ENCODE results near the gene COX4I1.

COX4I1 gene

DNA sequence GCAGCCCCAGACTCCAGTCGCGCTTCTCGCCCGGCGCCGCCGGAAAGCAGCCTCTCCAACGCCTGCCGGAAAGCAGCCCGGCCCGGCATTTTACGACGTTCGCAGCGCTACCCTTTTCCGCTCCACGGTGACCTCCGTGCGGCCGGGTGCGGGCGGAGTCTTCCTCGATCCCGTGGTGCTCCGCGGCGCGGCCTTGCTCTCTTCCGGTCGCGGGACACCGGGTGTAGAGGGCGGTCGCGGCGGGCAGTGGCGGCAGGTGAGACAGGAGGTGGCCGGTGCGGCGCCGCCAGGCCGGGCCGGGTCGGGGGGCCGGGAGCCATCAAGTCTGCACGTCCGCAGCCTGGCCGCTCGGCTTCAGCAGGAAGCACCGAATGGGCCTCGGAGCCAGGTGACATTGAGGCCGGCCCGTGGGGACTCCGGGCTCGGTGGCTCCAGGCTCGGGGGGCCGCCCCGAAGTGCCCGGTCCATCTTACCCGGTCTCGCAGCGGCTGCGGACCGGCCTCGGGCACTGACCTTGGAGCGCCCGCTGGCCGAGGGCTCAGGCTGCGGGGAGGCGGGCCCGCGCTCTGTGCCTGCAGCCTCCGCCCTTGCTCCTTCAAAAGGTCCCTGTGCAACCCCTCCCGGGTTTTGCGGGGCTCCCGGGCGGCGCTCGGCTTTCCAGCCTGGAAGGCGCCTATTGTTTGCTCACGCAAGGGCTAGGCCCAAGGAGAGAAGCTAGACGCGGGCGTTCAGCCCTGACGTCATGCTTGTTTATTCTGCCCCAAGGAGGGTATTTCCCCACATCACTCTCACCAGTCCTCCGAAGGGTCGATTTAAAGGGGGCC is at the start of gene COX4I1, which contains the start of gene EMC8:
TSS of gene COX4I1 (plus strand) at position 199 of the 824 bp plus-strand sequence. CDS start 1,511 bp downstream, outside the sequence.
TSS of gene EMC8 (minus strand) at position 48 of the 824 bp plus-strand sequence. CDS start 249 bp downstream, outside the sequence.
- DNase-seq: peak; percentile 94 to 97

DNA sequence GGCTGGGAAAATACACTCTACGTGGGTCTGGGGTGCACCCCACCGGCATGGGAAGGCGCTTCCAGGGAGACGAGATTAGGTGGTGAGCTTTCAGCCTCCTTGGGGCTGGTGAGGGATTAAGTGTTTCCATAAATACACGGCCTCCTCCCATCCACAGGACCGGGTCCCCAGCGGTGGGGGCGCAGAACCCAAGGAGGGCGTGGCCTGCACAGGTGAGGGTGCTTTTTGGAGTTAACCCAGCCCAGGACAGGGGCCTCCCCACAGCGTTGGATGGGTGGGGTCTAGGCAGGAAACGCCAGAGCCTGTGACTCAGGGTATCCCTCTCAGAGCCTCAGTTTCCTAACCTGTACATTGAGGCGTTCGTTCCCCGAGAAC is 49.7 kb upstream of the COX4I1 start:
- DNase-seq: no peak

DNA sequence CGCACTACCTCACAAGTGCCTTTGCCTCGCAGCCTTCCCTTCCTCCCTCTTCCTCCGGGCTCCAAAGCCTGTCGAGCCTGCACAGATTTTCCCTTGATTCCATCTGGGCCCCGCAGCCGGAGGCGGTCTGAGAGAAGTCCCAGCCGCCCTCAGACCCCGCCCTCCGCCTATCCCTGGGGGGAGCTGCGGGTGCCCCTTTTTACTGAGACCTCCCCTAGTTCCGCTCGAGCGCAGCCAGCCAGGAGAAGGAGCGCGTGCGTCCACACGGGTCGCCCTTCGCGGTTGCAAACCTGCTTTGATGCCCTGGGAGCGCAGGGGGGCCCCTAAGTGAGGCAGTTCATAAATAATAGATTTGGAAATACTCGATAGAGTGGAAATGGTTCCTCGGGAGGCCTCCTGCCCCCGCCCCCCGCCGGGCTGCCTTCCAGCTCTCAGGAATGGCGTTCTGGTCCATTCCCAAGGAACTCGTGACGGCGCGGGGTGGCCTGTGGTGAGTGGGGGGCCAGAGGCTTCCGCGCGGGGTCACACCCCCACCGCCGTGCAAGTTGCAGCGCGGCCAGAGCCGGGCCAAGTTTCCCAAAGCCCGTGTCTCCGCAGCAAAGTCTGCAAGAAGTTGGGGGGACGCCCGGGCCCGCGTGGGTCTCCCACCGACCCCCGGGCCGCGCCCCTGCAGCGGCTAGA is 49.2 kb upstream of the COX4I1 start:
- DNase-seq: peak in 1 of 2 donors; percentile 24

GRCh38 chr16:85750827-85751697 is 48.4 kb upstream of the COX4I1 start, which contains the start of gene C16orf74:
TSS of gene C16orf74 (minus strand) at chr16:85751096. CDS start at chr16:85735217, 15,879 bp downstream.
- DNase-seq: peak in 1 of 2 donors; percentile 39

DNA sequence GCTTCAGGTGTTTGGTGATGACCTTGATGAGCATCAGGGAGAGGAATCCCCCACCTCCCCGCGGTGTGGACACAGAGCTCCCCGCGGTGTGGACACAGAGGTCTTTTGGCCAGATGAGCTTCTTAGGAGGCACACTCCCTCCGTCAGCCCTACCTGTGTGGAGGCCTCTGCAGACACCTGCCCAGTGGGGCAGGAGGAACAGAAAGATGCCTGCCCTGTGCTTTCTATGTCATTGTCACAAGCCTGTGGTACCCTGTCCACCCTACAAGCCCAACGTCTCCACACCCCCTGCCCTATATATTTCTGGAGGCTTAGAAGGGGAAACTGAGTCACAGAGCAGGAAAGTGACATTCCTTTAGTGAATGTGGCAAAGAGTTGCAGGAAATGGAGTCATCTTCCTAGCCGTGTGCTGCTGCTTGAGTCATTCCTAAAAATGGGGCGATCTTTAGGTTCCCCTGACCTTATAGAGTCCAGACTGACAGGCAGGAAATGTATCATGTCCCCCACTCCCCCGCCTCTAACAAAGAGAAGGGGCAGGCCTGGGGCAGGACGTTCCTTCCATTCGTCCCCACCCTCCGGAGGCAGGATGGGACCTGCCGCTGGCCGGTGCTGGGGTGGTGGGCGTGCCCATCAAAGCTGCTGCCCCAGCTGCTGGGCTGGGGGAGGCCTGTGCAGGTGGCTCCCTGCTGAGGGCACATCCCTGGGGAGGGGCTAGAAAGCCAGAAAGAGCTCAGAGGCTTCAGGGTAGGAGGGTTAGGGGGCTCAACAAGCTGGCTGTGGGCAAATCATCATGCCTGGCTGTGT is 47.6 kb upstream of the COX4I1 start:
- no peak for DNase-seq

- DNase-seq: no peak
Measured at GRCh38 chr16:85752511-85753420, 46.7 kb upstream of the COX4I1 start.

DNA sequence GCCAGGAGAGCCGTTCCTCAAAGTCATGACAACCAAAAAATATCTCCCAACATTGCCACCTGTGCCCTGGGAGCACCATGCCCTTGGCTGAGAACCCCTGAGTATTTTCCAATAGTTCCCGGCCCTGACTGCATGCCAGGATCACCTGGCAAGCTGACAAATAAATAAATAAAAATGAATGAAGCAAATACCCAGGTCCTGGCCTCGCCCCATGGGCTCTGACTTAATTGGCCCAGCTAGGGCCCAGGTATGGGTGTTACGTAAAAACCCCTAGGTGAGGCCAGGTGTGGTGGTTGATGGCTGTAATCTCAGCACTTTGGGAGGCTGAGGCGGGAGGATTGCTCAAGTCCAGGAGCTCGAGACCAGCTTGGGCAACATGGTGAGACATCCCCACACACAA is 45.9 kb upstream of the COX4I1 start:
- DNase-seq: no peak

DNA sequence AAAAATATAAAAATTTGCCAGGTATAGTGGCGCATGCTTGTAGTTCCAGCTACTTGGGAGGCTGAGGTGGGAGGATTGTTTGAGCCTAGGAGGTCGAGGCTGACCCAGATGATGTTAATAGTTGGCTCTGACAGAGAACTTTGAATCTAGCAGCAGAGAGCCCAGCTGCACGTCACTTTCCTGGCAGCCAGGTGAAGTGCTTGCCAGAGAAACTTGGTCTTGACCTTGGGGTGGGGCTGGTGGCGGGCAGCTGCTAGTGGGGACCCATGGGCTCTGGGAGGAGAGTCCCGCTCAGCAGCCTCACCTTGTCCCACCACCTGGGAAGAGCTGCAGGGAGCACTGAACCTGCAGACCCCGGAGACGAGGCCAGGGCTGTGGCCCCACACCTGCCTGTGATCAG is 45.5 kb upstream of the COX4I1 start:
- no peak for DNase-seq

DNA sequence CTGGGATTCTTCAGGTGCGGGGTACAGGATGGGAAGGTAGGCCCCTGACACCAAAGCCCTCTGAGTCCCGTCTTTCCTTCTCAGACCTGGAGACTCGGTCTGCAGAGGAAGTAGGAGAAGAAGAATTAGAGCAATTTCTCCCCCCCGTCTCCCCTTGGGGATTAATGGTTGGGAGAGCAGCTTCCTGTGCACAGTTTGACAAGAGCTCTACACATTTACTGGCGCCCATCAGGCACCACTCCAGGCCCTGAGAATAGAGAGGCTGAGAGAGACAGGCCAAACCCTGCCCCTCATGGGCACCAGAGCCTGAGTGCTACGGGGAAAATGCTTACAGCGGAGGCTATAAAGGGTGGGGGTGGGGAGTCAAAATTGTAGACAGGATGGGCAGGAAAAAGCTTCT is 45.1 kb upstream of the COX4I1 start:
- no peak for DNase-seq

DNA sequence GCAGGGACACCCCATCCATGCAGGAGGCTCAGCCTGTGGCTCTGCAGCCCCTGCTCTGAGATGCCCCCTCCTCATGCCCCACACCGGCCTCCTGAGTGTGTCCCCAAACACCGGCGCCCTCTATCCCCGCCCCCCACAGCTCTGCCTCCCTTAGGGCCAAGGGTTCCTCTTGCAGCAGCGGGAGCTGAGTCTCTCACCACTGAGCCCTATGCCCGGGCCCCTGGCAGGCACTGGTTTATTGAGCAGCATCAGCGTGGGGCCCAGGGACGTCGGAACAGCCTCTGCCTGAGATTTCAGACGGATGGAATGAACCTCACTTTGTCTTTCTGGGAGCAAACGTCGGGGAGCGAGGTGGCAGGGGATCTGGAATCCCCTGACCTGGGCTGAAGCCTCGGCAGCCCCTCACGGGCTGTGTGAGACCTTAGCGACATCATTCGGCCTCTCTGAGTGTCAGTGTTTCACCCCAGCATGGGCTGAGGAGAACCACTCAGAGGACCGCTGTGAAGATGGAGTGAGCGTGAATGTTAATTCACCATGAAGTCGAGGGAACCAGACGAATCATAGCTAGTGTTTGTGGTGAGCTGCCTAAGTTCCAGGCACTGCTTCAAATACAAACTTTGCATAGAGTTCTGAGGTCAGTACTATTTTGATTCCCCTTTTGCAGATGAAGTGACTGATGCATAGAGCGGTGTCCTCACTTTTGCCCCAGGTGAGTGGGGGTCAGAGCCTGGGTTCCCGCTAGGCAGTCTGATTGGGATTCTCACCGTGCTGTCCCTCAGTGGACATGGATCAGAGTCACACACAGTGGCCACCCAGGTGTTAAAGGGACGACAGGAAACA is 43.3 kb upstream of the COX4I1 start:
- no peak for DNase-seq

DNA sequence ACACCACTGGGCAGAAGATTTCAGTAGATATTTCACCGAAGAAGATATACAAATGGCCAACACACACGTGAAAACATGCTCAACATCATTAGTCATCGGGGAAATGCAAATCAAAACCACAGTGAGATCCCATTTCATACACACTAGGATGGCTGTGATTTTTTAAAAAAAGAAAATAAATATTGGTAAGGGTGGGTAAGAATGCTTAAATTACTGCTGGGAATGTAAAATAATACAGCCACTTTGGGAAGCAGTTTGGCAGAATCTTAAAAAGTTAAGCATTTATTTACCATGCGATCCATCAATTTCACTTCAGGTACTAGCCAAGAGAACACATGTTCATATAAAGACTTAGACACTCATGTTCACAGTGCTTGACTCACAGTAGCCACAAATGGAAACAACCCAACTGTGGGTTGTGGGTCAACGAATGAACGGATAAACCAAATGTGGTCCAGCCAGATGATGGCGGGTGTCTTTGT is 42.1 kb upstream of the COX4I1 start:
- no peak for DNase-seq

GRCh38 chr16:85759136-85759535 is 40.4 kb upstream of the COX4I1 start:
- DNase-seq: no peak

DNA sequence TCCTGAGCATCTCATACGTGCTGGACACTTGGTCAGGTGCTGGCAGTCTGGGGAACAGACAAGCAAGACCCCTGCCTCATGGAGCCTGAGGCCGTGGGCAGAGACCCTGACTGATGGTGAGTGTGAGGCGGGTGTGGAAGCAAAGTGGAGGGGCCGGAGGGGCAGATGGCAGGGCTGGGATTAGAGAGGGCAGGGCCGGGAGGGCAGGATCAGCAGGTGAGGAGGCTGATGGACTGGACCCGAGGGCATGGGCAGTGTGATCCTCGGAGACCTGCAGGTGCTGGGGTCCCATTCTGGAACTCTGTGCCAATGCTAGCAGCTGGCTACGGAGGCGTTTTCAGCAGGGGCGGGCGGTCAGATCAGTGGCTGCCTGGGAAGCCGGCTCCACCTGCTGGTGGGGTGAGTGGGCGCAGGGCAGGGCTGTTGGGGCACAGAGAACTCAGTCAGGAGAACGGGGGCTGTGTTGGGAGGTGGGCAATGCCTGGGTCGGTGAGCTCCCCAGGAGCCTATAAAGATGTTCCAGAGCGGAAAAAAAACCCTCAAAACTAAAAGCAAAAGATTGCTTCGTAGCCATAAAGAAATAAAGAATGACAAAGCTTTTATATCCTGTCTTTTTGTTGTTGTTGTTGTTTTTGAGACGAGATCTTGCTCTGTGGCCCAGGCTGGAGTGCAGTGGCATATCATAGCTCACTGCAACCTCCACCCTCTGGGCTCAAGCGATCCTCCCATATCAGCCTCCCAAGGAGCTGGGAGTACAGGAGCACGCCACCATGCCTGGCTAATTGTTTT is 39.7 kb upstream of the COX4I1 start:
- DNase-seq: peak in 1 of 2 donors; percentile 40

- DNase-seq: no peak
Measured at GRCh38 chr16:85761861-85762260, 37.6 kb upstream of the COX4I1 start.

- DNase-seq: no peak
Measured at GRCh38 chr16:85762970-85763369, 36.5 kb upstream of the COX4I1 start.

GRCh38 chr16:85763616-85764015 is 35.9 kb upstream of the COX4I1 start:
- DNase-seq: no peak

DNA sequence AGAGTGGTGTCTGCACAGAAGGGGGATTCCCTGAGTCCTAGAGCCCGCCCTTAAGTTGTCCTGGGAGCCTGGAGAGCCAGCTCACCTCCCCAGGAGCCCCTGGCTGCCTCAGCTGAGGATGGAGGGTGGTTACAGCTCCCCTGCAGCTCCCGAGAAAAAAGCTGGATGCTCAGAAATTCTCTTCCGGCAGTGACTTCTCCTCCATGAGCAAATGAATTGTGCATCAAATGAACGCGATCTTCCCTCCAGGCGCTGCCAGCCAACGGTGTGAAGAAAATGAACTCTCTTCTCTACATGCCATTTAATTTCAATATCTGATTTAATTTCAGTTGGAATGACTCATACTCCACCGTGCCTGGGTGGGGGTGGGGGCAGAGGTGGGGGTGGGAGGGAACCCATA is 34.3 kb upstream of the COX4I1 start:
- no peak for DNase-seq

- DNase-seq: no peak
Measured at GRCh38 chr16:85765767-85766166, 33.7 kb upstream of the COX4I1 start.

DNA sequence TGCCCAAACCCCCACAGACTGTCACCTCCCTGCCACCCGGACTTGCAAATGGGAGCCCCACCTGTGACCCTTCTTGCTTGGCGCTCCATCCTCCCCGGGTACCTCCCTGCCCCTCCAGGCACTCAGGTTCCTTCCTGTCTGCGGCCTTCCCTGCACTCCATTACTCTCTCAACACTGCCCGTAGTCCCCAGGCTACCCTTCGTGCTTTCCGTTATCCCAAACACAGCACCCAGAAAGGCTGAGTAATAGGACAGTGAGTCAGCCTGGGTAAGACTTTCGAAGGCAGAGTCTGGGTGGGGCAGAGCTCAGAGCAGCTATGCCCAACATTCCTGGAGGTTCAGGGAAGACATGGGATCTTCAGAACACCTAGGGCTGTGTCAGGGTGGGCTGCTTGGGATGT is 32.0 kb upstream of the COX4I1 start:
- no peak for DNase-seq
